B cell (primary cell): Measurements from ENCODE around the gene DYRK2. TPM values are rescaled to one million over a fixed set of nuclear protein-coding genes. Genes with fewer than 3 reads are reported as not detected.

ENCODE experiments used
- ATAC-seq: fragments of 200-7000 bp; cut with Tn5 transposase; one replicate; pipeline ENCODE4 v1.10.0; 2021; ENCODE audit warnings: low read depth, mild to moderate bottlenecking, moderate number of reproducible peaks, moderate library complexity
- CTCF ChIA-PET: fragments of 350-600 bp; sonication (Branson Sonifier 250); formaldehyde crosslinking; loops from one replicate; lab custom pipeline; 2021; ENCODE audit warnings: antibody characterized with exemption, inconsistent platforms; lab: Charles Lee
- POLR2A ChIA-PET: fragments of 350-600 bp; sonication (Branson Sonifier 250); formaldehyde crosslinking; loops from one replicate; lab custom pipeline; 2021; ENCODE audit warnings: antibody characterized with exemption; lab: Charles Lee
- DNase-seq: peaks from one replicate; pipeline ENCODE4 v3.0.0; 2013
- H2AFZ ChIP-seq: 2 replicates; pipeline ENCODE4 v1.6.1; 2012; ENCODE audit warnings: mild to moderate bottlenecking, low read depth, low read length; ENCODE audit not compliant: insufficient read depth, poor library complexity, severe bottlenecking
- H3K27ac ChIP-seq, 2 donors: 1 replicate in 1 of 2; 2 replicates in 1 of 2; pipeline ENCODE4 v1.5.1; 2012 to 2013; ENCODE audit warnings: low read length in 2 of 2, mild to moderate bottlenecking in 2 of 2, moderate library complexity in 1 of 2
- H3K27me3 ChIP-seq, 4 experiments: fragments of 200-600 bp in 1 of 4; sonication (generic) in 1 of 4; replicated peaks in 1 of 4; 1 replicate in 2 of 4; 2 replicates in 2 of 4; pipeline versions ENCODE4 v1.6.1 to v1.7.0; 2013 to 2016; ENCODE audit warnings: low read length in 3 of 4, mild to moderate bottlenecking in 2 of 4, mixed read lengths in 1 of 4, moderate library complexity in 1 of 4; ENCODE audit not compliant: insufficient read depth in 4 of 4, control insufficient read depth in 3 of 4; ENCODE audit errors: control extremely low read depth in 1 of 4
- H3K36me3 ChIP-seq, 2 experiments: replicated peaks in 1 of 2; 1 replicate in 1 of 2; 2 replicates in 1 of 2; pipeline versions ENCODE4 v1.6.1 to v1.7.1; 2013; ENCODE audit warnings: low read length in 1 of 2; ENCODE audit not compliant: insufficient read depth in 2 of 2, control insufficient read depth in 1 of 2; ENCODE audit errors: control extremely low read depth in 1 of 2, extremely low read depth in 1 of 2
- H3K4me1 ChIP-seq, 2 donors: fragments of 200-600 bp in 1 of 2; sonication (generic) in 1 of 2; 1 replicate in 1 of 2; 2 replicates in 1 of 2; pipeline versions ENCODE4 v1.5.1 to v1.6.1; 2013 to 2017; ENCODE audit warnings: low read length in 2 of 2; ENCODE audit not compliant: control insufficient read depth in 2 of 2, insufficient read depth in 2 of 2
- H3K4me2 ChIP-seq: replicated peaks from 2 replicates; pipeline ENCODE3; 2012; ENCODE audit warnings: mild to moderate bottlenecking, low read depth, low read length; ENCODE audit not compliant: poor library complexity, severe bottlenecking
- H3K4me3 ChIP-seq, 5 experiments: fragments of 200-600 bp in 1 of 5; sonication (generic) in 1 of 5; 1 replicate in 3 of 5; 2 replicates in 2 of 5; pipeline versions ENCODE4 v1.5.1 to v1.7.0; 2011 to 2016; ENCODE audit warnings: low read length in 4 of 5, mild to moderate bottlenecking in 4 of 5, low read depth in 2 of 5, control low read depth in 1 of 5, moderate library complexity in 1 of 5; ENCODE audit not compliant: insufficient read depth in 1 of 5; ENCODE audit errors: control extremely low read depth in 1 of 5, extremely low read depth in 1 of 5
- H3K79me2 ChIP-seq: fragments of 200-600 bp; sonication (generic); one replicate; pipeline ENCODE4 v1.6.0; 2016; ENCODE audit warnings: low read length; ENCODE audit not compliant: control insufficient read depth, insufficient read depth
- H3K9ac ChIP-seq: fragments of 200-600 bp; sonication (generic); 2 replicates; pipeline ENCODE4 v1.6.1; 2017; ENCODE audit warnings: mild to moderate bottlenecking, low read length, moderate library complexity
- H3K9me3 ChIP-seq, 3 donors: one replicate each; pipeline versions ENCODE4 v1.6.1 to v1.7.1; 2013; ENCODE audit warnings: low read length in 2 of 3; ENCODE audit not compliant: control insufficient read depth in 2 of 3, insufficient read depth in 1 of 3; ENCODE audit errors: control extremely low read depth in 1 of 3
- H4K20me1 ChIP-seq: 2 replicates; pipeline ENCODE4 v1.6.0; 2012; ENCODE audit warnings: mild to moderate bottlenecking, low read length; ENCODE audit not compliant: insufficient read depth, control insufficient read depth, poor library complexity, severe bottlenecking
- H3K27ac Mint-ChIP-seq: one replicate; pipeline ENCODE4 v1.8.0; 2021; ENCODE audit warnings: mixed read lengths
- H3K27me3 Mint-ChIP-seq: one replicate; pipeline ENCODE4 v1.8.0; 2021; ENCODE audit warnings: mixed read lengths
- H3K4me1 Mint-ChIP-seq: one replicate; pipeline ENCODE4 v1.8.0; 2021; ENCODE audit warnings: mixed read lengths
- H3K4me3 Mint-ChIP-seq: one replicate; pipeline ENCODE4 v1.8.0; 2021; ENCODE audit warnings: mixed read lengths
- H3K9me3 Mint-ChIP-seq: one replicate; pipeline ENCODE4 v1.8.0; 2022; ENCODE audit warnings: mixed read lengths; ENCODE audit not compliant: insufficient read depth
- EZH2 ChIP-seq: IDR thresholded peaks from 2 replicates; pipeline ENCODE4 v1.6.1; 2012; ENCODE audit warnings: borderline replicate concordance, low read depth, mild to moderate bottlenecking, moderate library complexity, low read length; ENCODE audit not compliant: insufficient read depth, poor library complexity, severe bottlenecking
- WGBS: methylation state at CpG from one replicate; pipeline ENCODE4 v1.1.5; 2013; ENCODE audit warnings: missing lambda C conversion rate; ENCODE audit not compliant: insufficient coverage; 5-methylcytosine and 5-hydroxymethylcytosine counted together
- intact Hi-C: fragments of 100-400 bp; cut with micrococcal nuclease; formaldehyde crosslinking; loops from one replicate; pipeline ENCODE4 v1.10.0; 2022
- polyA plus RNA-seq: library from polyadenylated mRNA; depleted of rRNA; stranded (reverse); fragments of >200 nt; gene quantifications from 2 replicates; pipeline ENCODE4 v1.2.3, GENCODE V29; 2012
- total RNA-seq, 2 donors: library from RNA; stranded (reverse); fragments of 120-200 nt in 1 of 2; gene quantifications; 1 replicate in 1 of 2; 2 replicates in 1 of 2; pipeline versions ENCODE4 v1.2.3 to v1.2.4, GENCODE V29; 2013 to 2022
- TF ChIP-seq, protein P1 (sequence below): fragments of 200-600 bp; IDR thresholded peaks from one replicate; pipeline ENCODE4 v1.8.0; 2022; ENCODE audit warnings: antibody characterized with exemption, mild to moderate bottlenecking

The DYRK2 gene
- total and polyA plus RNA-seq, 2 donors (not counting 1 experiment from before 2014, with no cell fraction given) = 21.3 to 75.3 TPM

DNA sequence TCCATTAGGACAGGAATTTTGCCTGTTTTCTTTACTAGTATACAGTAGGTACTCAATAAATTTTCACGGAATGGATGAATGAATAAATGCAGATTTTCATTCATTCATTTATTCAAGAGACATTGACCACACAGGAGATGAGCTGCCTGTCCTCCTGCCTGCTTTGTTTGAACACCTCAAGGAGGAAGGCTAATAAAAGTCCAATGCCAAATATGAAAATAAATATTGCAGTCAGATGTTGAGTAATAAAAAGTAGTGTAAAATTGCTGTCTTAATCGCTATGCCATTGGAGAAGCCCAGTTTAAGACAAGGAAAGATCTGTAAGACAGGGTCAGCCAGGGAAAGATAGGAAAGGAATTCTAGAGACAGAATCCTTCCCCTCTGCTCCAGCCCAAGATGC, 47.4 kb downstream of the DYRK2 start:
- Mint-ChIP-seq H3K27me3 (peaks cover 3% of the 10 kb centered on the region), H3K9me3 (no peaks in the 10 kb centered on the region), H3K4me3 (no peak overlapping the region), H3K4me1 (peaks cover 50% of the 10 kb centered on the region), H3K27ac (no peak overlapping the region)
- POLR2A ChIA-PET = no interaction called here
- CTCF ChIA-PET = no interaction called here
- Histone ChIP-seq H3K4me3 (no peak overlapping the region), H3K9me3 (peaks cover 0 to 3% (median 0%) of the 10 kb centered on the region in 3 donors), H3K36me3 (no peaks in the 10 kb centered on the region), H3K27me3 (peaks cover 0 to 10% (median 6%) of the 10 kb centered on the region in 4 experiments), H3K9ac (no peak overlapping the region), H4K20me1 (no peaks in the 10 kb centered on the region), H2AFZ (no peak overlapping the region), H3K79me2 (no peaks in the 10 kb centered on the region), H3K27ac (no peak overlapping the region), H3K4me2 (no peak overlapping the region), H3K4me1 (peaks cover 31 to 46% of the 10 kb centered on the region in 2 donors)
- no peak for TF ChIP-seq EZH2
- TF ChIP-seq, protein P1, sequence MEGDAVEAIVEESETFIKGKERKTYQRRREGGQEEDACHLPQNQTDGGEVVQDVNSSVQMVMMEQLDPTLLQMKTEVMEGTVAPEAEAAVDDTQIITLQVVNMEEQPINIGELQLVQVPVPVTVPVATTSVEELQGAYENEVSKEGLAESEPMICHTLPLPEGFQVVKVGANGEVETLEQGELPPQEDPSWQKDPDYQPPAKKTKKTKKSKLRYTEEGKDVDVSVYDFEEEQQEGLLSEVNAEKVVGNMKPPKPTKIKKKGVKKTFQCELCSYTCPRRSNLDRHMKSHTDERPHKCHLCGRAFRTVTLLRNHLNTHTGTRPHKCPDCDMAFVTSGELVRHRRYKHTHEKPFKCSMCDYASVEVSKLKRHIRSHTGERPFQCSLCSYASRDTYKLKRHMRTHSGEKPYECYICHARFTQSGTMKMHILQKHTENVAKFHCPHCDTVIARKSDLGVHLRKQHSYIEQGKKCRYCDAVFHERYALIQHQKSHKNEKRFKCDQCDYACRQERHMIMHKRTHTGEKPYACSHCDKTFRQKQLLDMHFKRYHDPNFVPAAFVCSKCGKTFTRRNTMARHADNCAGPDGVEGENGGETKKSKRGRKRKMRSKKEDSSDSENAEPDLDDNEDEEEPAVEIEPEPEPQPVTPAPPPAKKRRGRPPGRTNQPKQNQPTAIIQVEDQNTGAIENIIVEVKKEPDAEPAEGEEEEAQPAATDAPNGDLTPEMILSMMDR = no peak
- no CpG with 5 or more reads among the region's 2 CpGs for WGBS
- intact Hi-C loops = no loop called here
- DNase-seq = no peak
- ATAC-seq = no peak

DNA sequence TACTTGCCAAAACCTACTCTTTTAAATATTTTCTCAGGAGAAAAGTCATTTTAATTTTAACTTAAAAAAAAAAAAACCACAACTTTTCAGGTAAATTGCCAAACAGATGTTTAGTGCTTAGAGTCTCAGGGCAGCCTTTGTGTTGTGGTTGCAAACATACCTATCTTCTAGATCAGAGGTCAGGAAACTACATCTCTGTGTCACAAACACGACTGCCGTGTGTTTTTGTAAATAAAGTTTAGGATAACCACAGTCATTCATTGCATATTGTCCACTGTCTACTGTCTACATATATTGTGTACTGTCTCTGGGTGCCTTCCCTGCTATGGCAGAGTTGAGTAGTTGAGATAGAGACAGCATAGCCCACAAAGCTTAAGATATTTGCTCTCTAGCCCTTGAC, 48.9 kb downstream of the DYRK2 start:
- Histone ChIP-seq H3K9me3 (peaks cover 0 to 3% (median 0%) of the 10 kb centered on the region in 3 donors), H3K4me1 (peaks cover 25 to 38% of the 10 kb centered on the region in 2 donors), H3K79me2 (no peaks in the 10 kb centered on the region), H3K36me3 (no peaks in the 10 kb centered on the region), H3K4me3 (no peak overlapping the region), H3K4me2 (no peak overlapping the region), H4K20me1 (no peaks in the 10 kb centered on the region), H3K27me3 (peaks cover 0 to 12% (median 6%) of the 10 kb centered on the region in 4 experiments), H3K9ac (no peak overlapping the region), H3K27ac (no peak overlapping the region), H2AFZ (no peak overlapping the region)
- Mint-ChIP-seq H3K27ac (no peak overlapping the region), H3K9me3 (no peaks in the 10 kb centered on the region), H3K27me3 (peaks cover 3% of the 10 kb centered on the region), H3K4me1 (peaks cover 42% of the 10 kb centered on the region), H3K4me3 (no peak overlapping the region)
- whole genome bisulfite sequencing = no CpG with 5 or more reads among the region's 2 CpGs
- ChIA-PET CTCF (no interaction called here), POLR2A (no interaction called here)
- no peak for DNase-seq
- no peak for TF ChIP-seq EZH2
- TF ChIP-seq, protein P1 = no peak
- intact Hi-C loops = no loop called here
- ATAC-seq = no peak
